ENCODE data around the gene CD300A.

CD300A gene

DNA sequence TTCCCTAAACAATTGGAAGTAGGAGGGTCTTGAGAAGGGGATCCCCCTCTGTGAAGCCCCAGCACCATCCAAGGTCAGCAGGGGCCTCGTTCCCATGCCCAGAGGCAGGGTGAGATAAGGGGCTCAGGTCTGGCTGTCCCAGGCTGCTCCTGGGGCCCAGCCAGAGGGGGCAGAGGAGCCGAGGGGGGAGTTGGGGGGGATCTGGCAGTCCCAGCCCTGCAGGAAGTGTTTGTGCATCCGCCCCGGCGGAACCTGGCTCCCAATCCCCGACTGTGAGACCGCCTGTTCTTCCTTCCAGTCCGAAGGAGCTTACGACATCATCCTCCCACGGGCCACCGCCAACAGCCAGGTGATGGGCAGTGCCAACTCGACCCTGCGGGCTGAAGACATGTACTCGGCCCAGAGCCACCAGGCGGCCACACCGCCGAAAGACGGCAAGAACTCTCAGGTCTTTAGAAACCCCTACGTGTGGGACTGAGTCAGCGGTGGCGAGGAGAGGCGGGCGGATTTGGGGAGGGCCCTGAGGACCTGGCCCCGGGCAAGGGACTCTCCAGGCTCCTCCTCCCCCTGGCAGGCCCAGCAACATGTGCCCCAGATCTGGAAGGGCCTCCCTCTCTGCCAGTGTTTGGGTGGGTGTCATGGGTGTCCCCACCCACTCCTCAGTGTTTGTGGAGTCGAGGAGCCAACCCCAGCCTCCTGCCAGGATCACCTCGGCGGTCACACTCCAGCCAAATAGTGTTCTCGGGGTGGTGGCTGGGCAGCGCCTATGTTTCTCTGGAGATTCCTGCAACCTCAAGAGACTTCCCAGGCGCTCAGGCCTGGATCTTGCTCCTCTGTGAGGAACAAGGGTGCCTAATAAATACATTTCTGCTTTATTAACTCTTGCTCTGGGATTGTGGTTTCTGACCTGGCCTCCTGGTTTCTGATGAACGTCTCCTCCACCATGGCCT, 19.6 kb upstream of the CD300A start:
- TF ChIP-seq GATA2 (IDR thresholded peaks at IDR 0.05; ENCODE audit: low read depth, low read length) (no peak), GATA3 (IDR thresholded peaks at IDR 0.05; ENCODE audit: low read depth, low read length) (no peak)

DNA sequence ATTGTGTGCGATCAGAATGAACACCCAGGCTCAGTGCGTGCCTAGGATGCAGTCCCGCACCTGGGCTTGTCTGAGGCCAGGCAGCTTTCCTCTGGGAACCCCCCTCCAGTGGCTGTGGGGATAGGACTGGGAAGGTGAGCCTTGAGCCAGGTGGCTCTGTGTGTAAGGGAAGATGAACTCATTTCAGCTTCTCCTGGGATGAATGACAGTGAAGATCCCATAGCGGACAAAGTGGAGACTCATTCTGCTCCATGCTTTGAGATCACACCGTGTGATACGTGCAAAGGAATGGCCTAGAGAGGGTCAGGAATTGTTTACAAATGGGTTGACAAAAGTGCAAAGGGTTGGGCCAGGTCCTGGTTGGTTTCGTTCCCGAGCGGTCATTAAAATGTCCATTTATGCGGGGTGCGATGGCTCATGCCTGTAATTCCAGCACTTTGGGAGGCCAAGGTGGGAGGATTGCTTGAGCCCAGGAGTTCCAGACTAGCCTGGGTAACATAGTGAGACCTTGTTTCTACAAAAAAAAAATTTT, 18.7 kb upstream of the CD300A start:
- TF ChIP-seq GATA2 (IDR thresholded peaks at IDR 0.05; ENCODE audit: low read depth, low read length), result no peak
- no peak for TF ChIP-seq GATA3 (IDR thresholded peaks at IDR 0.05; ENCODE audit: low read depth, low read length)

GRCh38 chr17:74448756-74449155, 17.7 kb upstream of the CD300A start:
- no peak for TF ChIP-seq GATA2 (IDR thresholded peaks at IDR 0.05; ENCODE audit: low read depth, low read length)

GRCh38 chr17:74449306-74449705, 17.1 kb upstream of the CD300A start:
- TF ChIP-seq GATA3 (IDR thresholded peaks at IDR 0.05; ENCODE audit: low read depth, low read length) (no peak), GATA2 (IDR thresholded peaks at IDR 0.05; ENCODE audit: low read depth, low read length) (no peak)

GRCh38 chr17:74449773-74450172, 16.7 kb upstream of the CD300A start:
- TF ChIP-seq GATA3 (IDR thresholded peaks at IDR 0.05; ENCODE audit: low read depth, low read length) (no peak), GATA2 (IDR thresholded peaks at IDR 0.05; ENCODE audit: low read depth, low read length) (no peak)

GRCh38 chr17:74450231-74450630, 16.2 kb upstream of the CD300A start:
- TF ChIP-seq GATA3 (IDR thresholded peaks at IDR 0.05; ENCODE audit: low read depth, low read length), result no peak
- no peak for TF ChIP-seq GATA2 (IDR thresholded peaks at IDR 0.05; ENCODE audit: low read depth, low read length)

GRCh38 chr17:74450925-74451403, 15.5 kb upstream of the CD300A start:
- TF ChIP-seq GATA3 (IDR thresholded peaks at IDR 0.05; ENCODE audit: low read depth, low read length), result no peak
- TF ChIP-seq GATA2 (IDR thresholded peaks at IDR 0.05; ENCODE audit: low read depth, low read length), result no peak

DNA sequence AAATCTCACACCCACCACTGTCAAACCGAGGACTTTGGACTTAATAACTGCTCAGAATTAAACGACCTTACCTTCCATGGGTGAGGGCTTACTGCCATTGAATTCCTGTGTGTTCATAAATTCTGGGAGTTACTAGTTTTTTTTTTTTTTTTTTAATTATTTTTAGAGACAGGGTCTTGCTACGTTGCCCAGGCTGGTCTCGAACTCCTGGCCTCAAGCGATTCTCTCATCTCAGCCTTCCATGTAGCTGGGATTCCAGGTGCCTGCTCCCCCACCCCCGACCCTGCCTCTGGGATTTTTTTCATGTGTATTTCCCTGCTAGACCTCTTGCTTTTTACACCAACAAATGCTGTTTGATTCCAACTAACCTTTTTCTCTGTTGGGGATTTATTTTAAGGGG, 14.9 kb upstream of the CD300A start:
- no peak for TF ChIP-seq GATA2 (IDR thresholded peaks at IDR 0.05; ENCODE audit: low read depth, low read length)
- TF ChIP-seq GATA3 (IDR thresholded peaks at IDR 0.05; ENCODE audit: low read depth, low read length), result no peak

- TF ChIP-seq GATA3 (IDR thresholded peaks at IDR 0.05; ENCODE audit: low read depth, low read length) (no peak), GATA2 (IDR thresholded peaks at IDR 0.05; ENCODE audit: low read depth, low read length) (no peak)
These were observed 14.2 kb upstream of the CD300A start for GRCh38 chr17:74452033-74452840.

DNA sequence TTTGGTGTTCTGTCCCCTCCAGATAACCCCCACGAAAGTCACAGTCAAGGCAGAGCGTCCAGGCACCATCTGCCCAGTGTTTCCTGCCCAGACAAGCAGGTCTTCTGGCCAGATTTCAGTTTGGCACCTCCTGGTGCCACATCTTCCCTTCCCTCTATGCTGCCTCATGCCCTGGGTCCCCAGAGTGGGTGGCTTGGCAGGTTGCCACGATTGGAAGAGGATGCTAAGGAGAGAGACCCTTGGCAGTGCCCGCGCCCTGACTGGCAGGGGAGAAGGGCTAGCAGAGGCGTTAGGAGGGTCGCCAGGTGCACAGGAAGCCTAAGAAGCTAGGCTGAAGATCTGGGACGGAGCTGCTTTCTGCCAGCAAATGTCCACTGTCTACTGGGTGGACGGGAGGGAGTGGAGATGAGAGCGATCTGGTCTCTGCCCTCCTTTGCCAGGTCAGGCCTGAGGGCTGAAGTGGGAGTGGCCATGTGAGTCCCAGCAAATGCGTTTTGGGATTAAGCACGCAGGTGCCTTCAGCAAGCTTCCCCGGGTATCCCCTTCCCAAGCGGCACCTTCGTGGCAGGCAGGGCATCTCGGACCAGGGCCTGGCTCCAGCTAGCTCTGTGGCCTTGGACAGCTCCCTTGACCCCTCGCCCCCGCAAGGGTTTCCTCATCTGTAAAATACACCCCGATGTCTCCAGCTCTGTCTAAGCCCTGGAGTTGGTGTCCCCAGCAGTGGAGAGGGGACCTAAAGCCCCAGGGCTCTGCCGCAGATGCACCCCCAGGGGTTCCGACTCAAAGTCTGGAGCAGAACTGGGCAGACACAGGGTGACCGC, 13.4 kb upstream of the CD300A start:
- no peak for TF ChIP-seq GATA2 (IDR thresholded peaks at IDR 0.05; ENCODE audit: low read depth, low read length)
- no peak for TF ChIP-seq GATA3 (IDR thresholded peaks at IDR 0.05; ENCODE audit: low read depth, low read length)

DNA sequence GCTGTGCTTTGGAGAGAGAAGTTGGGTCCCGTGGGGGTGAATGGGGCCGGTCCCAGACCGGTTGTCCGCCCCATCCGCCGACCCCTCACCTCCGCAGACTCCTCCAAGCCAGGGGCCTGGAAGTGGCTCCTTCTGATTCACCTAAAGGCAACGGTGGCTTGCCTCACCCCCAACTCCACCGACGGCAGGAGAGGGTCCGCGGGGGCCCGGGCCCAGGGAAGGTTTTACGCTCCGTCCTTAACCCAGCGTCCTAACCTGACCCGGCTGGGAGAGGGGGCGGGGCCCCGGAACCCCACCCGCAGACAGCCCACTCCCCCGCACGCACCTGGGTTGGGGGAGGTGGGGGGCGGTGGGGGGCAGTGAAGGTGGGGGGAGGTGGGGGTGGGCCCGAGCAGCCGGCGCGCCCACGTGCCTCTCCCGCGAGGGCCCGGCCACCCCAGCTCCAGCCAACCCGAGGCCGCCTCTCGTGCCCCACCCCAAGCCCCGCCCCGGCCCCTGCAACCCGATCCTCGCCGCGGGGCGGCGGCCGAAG, 12.7 kb upstream of the CD300A start:
- TF ChIP-seq GATA2 (IDR thresholded peaks at IDR 0.05; ENCODE audit: low read depth, low read length) (no peak), GATA3 (IDR thresholded peaks at IDR 0.05; ENCODE audit: low read depth, low read length) (no peak)

- TF ChIP-seq GATA3 (IDR thresholded peaks at IDR 0.05; ENCODE audit: low read depth, low read length), result no peak
- TF ChIP-seq GATA2 (IDR thresholded peaks at IDR 0.05; ENCODE audit: low read depth, low read length), result no peak
These were observed 12.0 kb upstream of the CD300A start for GRCh38 chr17:74454197-74455024.
